Measurements from ENCODE around the gene PABPC3. TPM values are rescaled to one million over a fixed set of nuclear protein-coding genes. Genes with fewer than 3 reads are reported as not detected.

PABPC3 gene
- under 1 TPM; 0.40 to 0.58 TPM for total RNA-seq

DNA sequence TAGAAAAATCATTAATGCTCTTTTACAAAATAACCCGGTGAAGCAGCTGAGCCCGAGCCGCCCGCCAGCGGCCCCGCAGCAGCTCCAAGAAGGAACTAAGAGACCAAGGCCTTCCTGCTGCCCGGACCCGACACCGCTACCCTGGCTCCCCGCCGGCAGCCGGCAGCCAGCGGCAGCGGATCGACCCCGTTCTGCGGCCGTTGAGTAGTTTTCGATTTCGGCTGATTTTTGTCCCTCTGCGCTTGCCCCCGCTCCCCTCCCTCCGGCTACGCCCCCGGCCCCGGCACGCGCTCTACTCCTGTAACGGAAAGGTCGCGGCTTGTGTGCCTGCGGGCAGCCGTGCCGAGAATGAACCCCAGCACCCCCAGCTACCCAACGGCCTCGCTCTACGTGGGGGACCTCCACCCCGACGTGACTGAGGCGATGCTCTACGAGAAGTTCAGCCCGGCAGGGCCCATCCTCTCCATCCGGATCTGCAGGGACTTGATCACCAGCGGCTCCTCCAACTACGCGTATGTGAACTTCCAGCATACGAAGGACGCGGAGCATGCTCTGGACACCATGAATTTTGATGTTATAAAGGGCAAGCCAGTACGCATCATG lies at the start of gene PABPC3:
Gene PABPC3, plus strand, starts transcription at position 286 of the 603 bp plus-strand sequence. Its CDS starts 63 bp downstream, at position 349.
- Mint-ChIP-seq H3K9me3 (no peaks in the 10 kb centered on the region), H3K27ac (no peak within 1 kb of the TSS), H3K36me3 (ENCODE audit: low read depth) (peaks cover 2% of the 10 kb centered on the region), H3K27me3 (peaks cover 38% of the 10 kb centered on the region), H3K4me3 (peak within 1 kb of the TSS; percentile 48), H3K4me1 (peaks cover 5% of the 10 kb centered on the region)
- DNase-seq, result peak; percentile 7
- ChIA-PET CTCF (interaction anchor here (0.6 kb wide), 1 partner anchor 184 kb away, joined by 3 read pairs; no protein-coding TSS in a partner anchor), POLR2A (no interaction called here)

GRCh38 chr13:25046274-25046984 lies 49.5 kb upstream of the PABPC3 start:
- no peaks in the 10 kb centered on the region for H3K4me1 Mint-ChIP-seq
- no peak for DNase-seq
- H3K9me3 Mint-ChIP-seq, result no peaks in the 10 kb centered on the region
- peaks cover 2% of the 10 kb centered on the region for H3K36me3 Mint-ChIP-seq (ENCODE audit: low read depth)
- peaks cover 63% of the 10 kb centered on the region for H3K27me3 Mint-ChIP-seq
- POLR2A ChIA-PET, result no interaction called here
- CTCF ChIA-PET, result no interaction called here
- no peak overlapping the region for H3K4me3 Mint-ChIP-seq
- H3K27ac Mint-ChIP-seq, result no peak overlapping the region

DNA sequence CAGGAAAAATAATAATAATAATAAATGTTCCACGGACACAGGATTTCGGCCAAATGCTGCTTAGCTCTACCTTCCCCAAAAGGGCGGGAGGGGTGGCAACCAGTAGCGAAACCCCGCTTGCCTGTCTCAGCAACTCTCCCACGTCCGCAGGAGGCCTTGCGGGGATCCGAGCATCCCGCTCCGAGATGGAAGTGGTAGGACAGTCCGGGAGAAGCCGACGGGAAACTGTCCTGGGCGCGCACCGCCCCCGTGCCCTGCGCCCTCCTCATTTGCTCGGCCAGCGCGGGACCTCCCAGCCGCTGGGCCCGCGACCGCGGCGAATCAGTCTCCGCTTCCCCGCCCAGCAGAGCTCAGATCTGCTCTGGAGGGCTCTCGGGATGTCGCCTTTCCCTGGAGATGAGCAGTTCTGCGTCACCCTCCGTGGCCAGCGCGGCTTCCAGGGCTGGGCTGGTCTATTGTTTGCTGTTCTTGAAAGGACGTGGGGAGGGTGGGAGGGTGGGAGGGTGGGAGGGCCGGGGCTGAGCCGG lies 48.9 kb upstream of the PABPC3 start:
- POLR2A ChIA-PET, result no interaction called here
- no peaks in the 10 kb centered on the region for H3K9me3 Mint-ChIP-seq
- H3K27me3 Mint-ChIP-seq, result peaks cover 66% of the 10 kb centered on the region
- CTCF ChIA-PET, result no interaction called here
- no peak for DNase-seq
- no peak overlapping the region for H3K27ac Mint-ChIP-seq
- no peaks in the 10 kb centered on the region for H3K4me1 Mint-ChIP-seq
- no peak overlapping the region for H3K4me3 Mint-ChIP-seq
- peaks cover 2% of the 10 kb centered on the region for H3K36me3 Mint-ChIP-seq (ENCODE audit: low read depth)

DNA sequence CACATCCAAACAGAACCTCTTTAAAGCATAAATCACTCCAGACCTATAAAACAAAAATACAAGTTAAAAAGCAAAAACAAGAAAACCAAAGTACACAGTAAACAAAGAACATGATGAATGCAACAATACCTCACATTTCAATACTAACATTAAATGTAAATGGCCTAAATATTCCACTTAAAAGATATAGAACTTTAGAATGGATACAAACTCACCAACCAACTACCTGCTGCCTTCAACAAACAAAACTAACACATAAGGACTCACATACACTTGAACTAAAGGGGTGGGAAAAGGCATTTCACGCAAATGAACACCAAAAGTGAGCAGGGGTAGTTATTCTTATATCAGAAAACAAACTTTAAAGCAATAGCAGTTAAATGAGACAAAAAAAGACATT lies 44.9 kb upstream of the PABPC3 start:
- CTCF ChIA-PET, result interaction anchor here (0.5 kb wide), 1 partner anchor 36 kb away, joined by 4 read pairs; no protein-coding TSS in a partner anchor
- Mint-ChIP-seq H3K27me3 (peaks cover 62% of the 10 kb centered on the region), H3K9me3 (no peaks in the 10 kb centered on the region), H3K36me3 (ENCODE audit: low read depth) (peaks cover 2% of the 10 kb centered on the region), H3K4me1 (no peaks in the 10 kb centered on the region), H3K4me3 (no peak overlapping the region), H3K27ac (no peak overlapping the region)
- POLR2A ChIA-PET, result no interaction called here
- no peak for DNase-seq

DNA sequence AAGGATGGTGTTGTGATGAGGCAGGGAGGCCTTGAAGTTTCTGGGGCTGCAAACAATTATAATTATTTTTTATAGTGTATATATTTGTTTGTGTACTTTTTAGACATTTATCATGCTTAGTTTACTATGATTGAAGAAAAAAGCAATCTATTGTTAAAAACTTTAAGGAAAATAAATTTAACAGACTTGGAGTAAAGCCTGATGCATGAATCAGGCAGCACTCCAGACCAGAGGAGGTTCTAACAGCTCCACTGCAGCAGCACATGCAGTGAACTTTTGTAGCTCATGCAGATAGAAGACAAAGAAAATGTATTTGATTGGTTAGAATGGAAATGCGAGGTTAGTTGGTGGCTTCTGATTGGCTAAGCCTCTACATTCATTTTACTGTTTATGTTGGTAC lies 36.8 kb upstream of the PABPC3 start:
- DNase-seq, result no peak
- no peaks in the 10 kb centered on the region for H3K4me1 Mint-ChIP-seq
- H3K36me3 Mint-ChIP-seq (ENCODE audit: low read depth), result no peaks in the 10 kb centered on the region
- H3K27me3 Mint-ChIP-seq, result peaks cover 11% of the 10 kb centered on the region
- H3K9me3 Mint-ChIP-seq, result no peaks in the 10 kb centered on the region
- H3K27ac Mint-ChIP-seq, result no peak overlapping the region
- no peak overlapping the region for H3K4me3 Mint-ChIP-seq
- POLR2A ChIA-PET, result no interaction called here
- CTCF ChIA-PET, result no interaction called here

GRCh38 chr13:25059958-25060357 lies 36.0 kb upstream of the PABPC3 start:
- ChIA-PET POLR2A (no interaction called here), CTCF (no interaction called here)
- Mint-ChIP-seq H3K27me3 (peaks cover 7% of the 10 kb centered on the region), H3K36me3 (ENCODE audit: low read depth) (no peaks in the 10 kb centered on the region), H3K4me1 (no peaks in the 10 kb centered on the region), H3K4me3 (no peak overlapping the region), H3K27ac (no peak overlapping the region), H3K9me3 (no peaks in the 10 kb centered on the region)
- no peak for DNase-seq

DNA sequence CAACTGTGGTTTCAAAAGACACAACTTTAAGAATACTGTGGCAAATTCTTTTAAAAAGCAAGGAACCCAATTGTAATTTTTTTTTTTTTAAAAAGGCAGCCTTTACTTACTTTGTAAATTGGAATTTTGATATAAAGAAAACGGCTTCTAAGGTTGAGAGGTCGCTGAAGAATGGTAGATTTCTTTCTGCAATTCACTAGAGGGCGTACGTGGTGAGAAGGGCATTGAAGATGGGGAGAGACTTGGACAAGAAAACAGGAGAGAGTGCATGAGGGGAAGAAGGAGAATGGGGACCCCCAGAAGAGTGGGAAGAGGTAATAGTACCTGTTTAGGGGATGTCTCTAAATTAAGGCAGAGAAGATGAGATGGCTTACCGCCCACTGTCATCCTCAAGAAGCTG lies 33.5 kb upstream of the PABPC3 start:
- H3K27me3 Mint-ChIP-seq, result peaks cover 10% of the 10 kb centered on the region
- H3K9me3 Mint-ChIP-seq, result no peaks in the 10 kb centered on the region
- no peaks in the 10 kb centered on the region for H3K4me1 Mint-ChIP-seq
- DNase-seq, result no peak
- ChIA-PET POLR2A (no interaction called here), CTCF (interaction anchor here (0.7 kb wide), 1 partner anchor 17 kb away, joined by 4 read pairs; no protein-coding TSS in a partner anchor)
- no peak overlapping the region for H3K4me3 Mint-ChIP-seq
- H3K36me3 Mint-ChIP-seq (ENCODE audit: low read depth), result no peaks in the 10 kb centered on the region
- no peak overlapping the region for H3K27ac Mint-ChIP-seq

- ChIA-PET CTCF (no interaction called here), POLR2A (no interaction called here)
- peaks cover 7% of the 10 kb centered on the region for H3K27me3 Mint-ChIP-seq
- no peak overlapping the region for H3K4me3 Mint-ChIP-seq
- no peaks in the 10 kb centered on the region for H3K36me3 Mint-ChIP-seq (ENCODE audit: low read depth)
- H3K4me1 Mint-ChIP-seq, result no peaks in the 10 kb centered on the region
- no peak overlapping the region for H3K27ac Mint-ChIP-seq
- no peak for DNase-seq
- no peaks in the 10 kb centered on the region for H3K9me3 Mint-ChIP-seq
Observed at GRCh38 chr13:25064396-25064795, 31.5 kb upstream of the PABPC3 start.

DNA sequence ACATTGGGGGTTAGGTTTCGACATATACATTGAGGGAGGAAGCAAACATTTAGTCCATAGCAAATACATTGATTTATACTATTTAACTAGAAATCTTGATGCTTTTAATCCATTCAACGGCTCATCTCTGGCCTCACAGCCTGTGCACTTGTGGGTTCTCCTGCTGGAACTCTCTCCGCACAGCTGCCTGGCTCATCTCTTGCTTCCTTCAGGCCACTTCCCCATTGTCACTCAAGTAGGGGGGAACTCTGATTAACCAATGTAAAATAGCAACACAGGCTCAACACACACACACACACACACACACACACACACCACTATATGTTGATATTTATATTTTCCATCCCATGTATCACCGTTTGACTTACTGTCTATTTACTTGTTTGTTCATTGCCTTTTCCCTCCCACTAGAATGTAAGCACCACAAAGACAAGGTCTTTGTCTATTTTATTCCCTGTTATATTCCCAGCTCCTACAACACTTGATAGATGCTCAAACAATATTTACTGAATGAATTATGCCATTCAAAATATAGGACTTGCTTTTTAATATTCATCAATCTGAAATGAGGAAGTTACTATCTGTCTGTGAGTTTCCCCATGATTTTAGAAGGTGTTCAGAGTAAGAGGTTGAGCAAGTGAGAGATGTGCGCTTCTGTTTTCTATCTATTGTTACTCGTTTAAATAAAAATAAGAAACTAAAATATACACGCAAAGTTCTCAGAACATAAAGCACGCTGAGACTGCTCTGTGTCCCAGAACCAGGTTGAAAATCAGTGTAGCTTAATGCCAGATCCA lies 29.8 kb upstream of the PABPC3 start:
- H3K9me3 Mint-ChIP-seq, result no peaks in the 10 kb centered on the region
- no peak for DNase-seq
- H3K27ac Mint-ChIP-seq, result no peak overlapping the region
- H3K36me3 Mint-ChIP-seq (ENCODE audit: low read depth), result no peaks in the 10 kb centered on the region
- no peak overlapping the region for H3K4me3 Mint-ChIP-seq
- ChIA-PET CTCF (no interaction called here), POLR2A (no interaction called here)
- no peaks in the 10 kb centered on the region for H3K4me1 Mint-ChIP-seq
- peaks cover 17% of the 10 kb centered on the region for H3K27me3 Mint-ChIP-seq

DNA sequence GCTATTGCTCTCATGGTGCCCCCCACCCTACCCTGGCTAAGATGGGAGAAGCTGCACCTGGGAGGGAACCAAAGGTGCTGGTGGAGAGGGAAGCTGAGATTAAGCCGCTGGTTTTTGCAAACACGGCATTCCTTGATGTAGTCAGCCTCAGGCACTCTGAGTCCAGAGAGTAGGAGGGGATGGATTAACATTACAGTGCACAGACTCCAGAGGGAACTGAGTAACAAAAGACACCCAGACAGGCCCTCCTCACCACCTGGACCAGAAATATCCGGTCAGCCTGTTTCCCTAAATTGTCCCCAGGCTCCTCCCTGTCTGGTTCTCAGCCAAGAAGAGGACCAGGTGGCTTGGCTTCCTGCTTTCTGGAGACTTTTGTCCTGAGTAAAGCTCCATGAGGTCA lies 28.9 kb upstream of the PABPC3 start:
- no peak overlapping the region for H3K4me3 Mint-ChIP-seq
- DNase-seq, result no peak
- H3K36me3 Mint-ChIP-seq (ENCODE audit: low read depth), result no peaks in the 10 kb centered on the region
- H3K4me1 Mint-ChIP-seq, result no peaks in the 10 kb centered on the region
- POLR2A ChIA-PET, result no interaction called here
- CTCF ChIA-PET, result no interaction called here
- peaks cover 19% of the 10 kb centered on the region for H3K27me3 Mint-ChIP-seq
- no peak overlapping the region for H3K27ac Mint-ChIP-seq
- no peaks in the 10 kb centered on the region for H3K9me3 Mint-ChIP-seq

DNA sequence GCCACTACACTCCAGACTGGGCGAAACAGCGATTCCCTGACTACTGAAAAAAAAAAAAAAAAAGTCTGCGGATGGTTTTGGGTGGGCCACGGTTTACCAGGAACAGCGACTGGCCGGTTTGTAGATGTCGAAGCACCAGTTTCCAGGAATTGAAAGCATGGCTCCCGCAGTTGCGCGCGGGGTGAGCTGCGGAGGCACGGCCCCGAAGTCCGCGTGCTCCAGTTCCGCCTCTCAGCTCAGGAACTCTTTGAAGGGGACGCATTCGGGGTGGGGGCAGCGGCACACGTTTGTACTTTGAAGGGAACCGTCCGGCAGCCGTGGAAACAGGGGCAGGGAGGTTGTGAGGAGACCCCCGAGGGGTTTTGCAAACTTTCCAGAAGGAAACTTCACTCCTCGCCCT lies 27.1 kb upstream of the PABPC3 start:
- no peaks in the 10 kb centered on the region for H3K9me3 Mint-ChIP-seq
- H3K4me3 Mint-ChIP-seq, result no peak overlapping the region
- no peak overlapping the region for H3K27ac Mint-ChIP-seq
- POLR2A ChIA-PET, result no interaction called here
- no peaks in the 10 kb centered on the region for H3K4me1 Mint-ChIP-seq
- H3K27me3 Mint-ChIP-seq, result peaks cover 15% of the 10 kb centered on the region
- CTCF ChIA-PET, result no interaction called here
- DNase-seq, result no peak
- no peaks in the 10 kb centered on the region for H3K36me3 Mint-ChIP-seq (ENCODE audit: low read depth)

GRCh38 chr13:25069236-25069635 lies 26.7 kb upstream of the PABPC3 start:
- no peak for DNase-seq
- Mint-ChIP-seq H3K4me3 (no peak overlapping the region), H3K27ac (no peak overlapping the region), H3K27me3 (peaks cover 15% of the 10 kb centered on the region), H3K36me3 (ENCODE audit: low read depth) (no peaks in the 10 kb centered on the region), H3K4me1 (no peaks in the 10 kb centered on the region), H3K9me3 (no peaks in the 10 kb centered on the region)
- ChIA-PET CTCF (no interaction called here), POLR2A (no interaction called here)

- POLR2A ChIA-PET, result no interaction called here
- Mint-ChIP-seq H3K27me3 (peaks cover 17% of the 10 kb centered on the region), H3K36me3 (ENCODE audit: low read depth) (no peaks in the 10 kb centered on the region), H3K9me3 (no peaks in the 10 kb centered on the region), H3K4me1 (no peaks in the 10 kb centered on the region), H3K4me3 (no peak overlapping the region), H3K27ac (no peak overlapping the region)
- CTCF ChIA-PET, result no interaction called here
- DNase-seq, result no peak
Observed at GRCh38 chr13:25069911-25070310, 26.0 kb upstream of the PABPC3 start.

Measured in activated CD4-positive, alpha-beta T cell treated with anti-CD3 and anti-CD28 coated beads, Interleukin-2, amount 10 ng/mL, durations not matched to agents 7 days and 5 days (primary cell).